Endothelial cell of umbilical vein (primary cell): Measurements from ENCODE around the gene TCF7. TPM values are rescaled to one million over a fixed set of nuclear protein-coding genes. Genes with fewer than 3 reads are reported as not detected.

ENCODE experiments used
- BruUV-seq: library from RNA; stranded (reverse); fragments of 400-500 nt; replicated peaks from 2 replicates; lab custom pipeline; 2021; lab: Mats Ljungman, UMichigan
- CTCF ChIA-PET: fragments of 300-600, 350-600 bp; sonication (Branson Sonifier 250); formaldehyde crosslinking; loops from one replicate; lab custom pipeline; 2021; ENCODE audit warnings: antibody characterized with exemption, inconsistent platforms; lab: Charles Lee
- POLR2A ChIA-PET: fragments of 300-600, 350-600 bp; sonication (Branson Sonifier 250); formaldehyde crosslinking; loops from one replicate; lab custom pipeline; 2021; ENCODE audit warnings: antibody characterized with exemption, inconsistent platforms; lab: Charles Lee
- DNase-seq: peaks from one replicate; pipeline ENCODE4 v3.0.0-alpha.2; 2011; ENCODE audit warnings: low read depth, low spot score
- FAIRE-seq: peaks from 2 replicates; lab custom pipeline; 2011; peaks lifted over from hg19 to GRCh38; lab: Jason Lieb, UNC
- H2AFZ ChIP-seq: 2 replicates; pipeline ENCODE4 v1.6.0; 2012; ENCODE audit warnings: low read depth, low read length, control low read depth, inconsistent platforms
- H3K27ac ChIP-seq: 2 replicates; pipeline ENCODE4 v1.5.1; 2011; ENCODE audit warnings: low read depth, mild to moderate bottlenecking, control low read depth, low read length, moderate library complexity; ENCODE audit not compliant: insufficient read depth
- H3K27me3 ChIP-seq, 2 experiments: 2 replicates each; pipeline versions ENCODE4 v1.6.0 to v1.6.1; 2011; ENCODE audit warnings: low read length in 2 of 2, mixed read lengths in 1 of 2; ENCODE audit not compliant: control insufficient read depth in 2 of 2, insufficient read depth in 2 of 2
- H3K36me3 ChIP-seq, 2 experiments: 2 replicates in 1 of 2; 3 replicates in 1 of 2; pipeline ENCODE4 v1.5.1; 2011; ENCODE audit warnings: low read length in 2 of 2, mild to moderate bottlenecking in 1 of 2, moderate library complexity in 1 of 2; ENCODE audit not compliant: control insufficient read depth in 2 of 2, insufficient read depth in 2 of 2; ENCODE audit errors: extremely low read depth in 1 of 2
- H3K4me1 ChIP-seq: 3 replicates; pipeline ENCODE4 v1.5.1; 2011; ENCODE audit warnings: mild to moderate bottlenecking, low read length; ENCODE audit not compliant: control insufficient read depth, insufficient read depth; ENCODE audit errors: extremely low read depth
- H3K4me2 ChIP-seq: 2 replicates; pipeline ENCODE4 v1.6.1; 2011; ENCODE audit warnings: low read length, control low read depth, mixed read lengths; ENCODE audit not compliant: insufficient read depth
- H3K4me3 ChIP-seq, 3 experiments: fragments of 200-600 bp in 1 of 3; sonication (generic), shearing (Covaris generic) in 1 of 3; replicated peaks in 1 of 3; 2 replicates each; pipeline ENCODE4 v1.5.1; 2011 to 2016; ENCODE audit warnings: control low read depth in 3 of 3, low read length in 3 of 3, mild to moderate bottlenecking in 2 of 3, inconsistent platforms in 1 of 3, low read depth in 1 of 3, moderate library complexity in 1 of 3; ENCODE audit not compliant: insufficient read depth in 1 of 3
- H3K79me2 ChIP-seq: 2 replicates; pipeline ENCODE4 v1.6.0; 2012; ENCODE audit warnings: low read length, inconsistent platforms; ENCODE audit not compliant: control insufficient read depth, insufficient read depth
- H3K9ac ChIP-seq: replicated peaks from 2 replicates; pipeline ENCODE3; 2011; ENCODE audit warnings: low read length, control low read depth; ENCODE audit not compliant: insufficient read depth; ENCODE audit errors: extremely low read depth
- H3K9me1 ChIP-seq: replicated peaks from 3 replicates; pipeline ENCODE4 v1.6.0; 2011; ENCODE audit warnings: mild to moderate bottlenecking, low read length; ENCODE audit not compliant: control insufficient read depth, insufficient read depth; ENCODE audit errors: extremely low read depth
- H3K9me3 ChIP-seq: replicated peaks from 2 replicates; pipeline ENCODE4 v1.5.1; 2012; ENCODE audit warnings: low read length, inconsistent platforms; ENCODE audit not compliant: control insufficient read depth, insufficient read depth
- H4K20me1 ChIP-seq: replicated peaks from 2 replicates; pipeline ENCODE3; 2011; ENCODE audit warnings: mild to moderate bottlenecking, low read length; ENCODE audit not compliant: control insufficient read depth, insufficient read depth; ENCODE audit errors: extremely low read depth
- EZH2 ChIP-seq: IDR thresholded peaks from 2 replicates; pipeline ENCODE4 v1.6.1; 2012; ENCODE audit warnings: borderline replicate concordance, low read depth, mild to moderate bottlenecking, moderate library complexity, low read length, inconsistent platforms; ENCODE audit not compliant: severe bottlenecking
- FOS ChIP-seq: IDR thresholded peaks from 2 replicates; pipeline ENCODE4 v1.6.1; 2011; ENCODE audit warnings: mild to moderate bottlenecking, low read length, moderate library complexity, borderline replicate concordance; ENCODE audit not compliant: insufficient read depth
- GATA2 ChIP-seq: IDR thresholded peaks from 2 replicates; pipeline ENCODE4 v1.7.0; 2011; ENCODE audit warnings: low read depth, mild to moderate bottlenecking, moderate library complexity, mixed read lengths, low read length; ENCODE audit not compliant: insufficient read length, insufficient read depth
- JUN ChIP-seq: IDR thresholded peaks from 2 replicates; pipeline ENCODE4 v1.6.1; 2011; ENCODE audit warnings: borderline replicate concordance, low read depth; ENCODE audit not compliant: insufficient read length, insufficient read depth
- MYC ChIP-seq: IDR thresholded peaks from one replicate; pipeline ENCODE4 v1.6.1; 2011; ENCODE audit warnings: mild to moderate bottlenecking, low read depth, low read length
- POLR2A ChIP-seq: IDR thresholded peaks from 2 replicates; pipeline ENCODE4 v1.6.1; 2012; ENCODE audit warnings: low read depth, mild to moderate bottlenecking, control low read depth, low read length
- POLR2AphosphoS5 ChIP-seq: IDR thresholded peaks from 2 replicates; pipeline ENCODE4 v1.6.1; 2012; ENCODE audit warnings: low read depth, mild to moderate bottlenecking, control low read depth, low read length, moderate library complexity; ENCODE audit not compliant: insufficient read depth
- dilution Hi-C: fragments of 300-500 bp; cut with MboI; formaldehyde crosslinking; loops from one replicate; pipeline ENCODE4 v1.15.0; 2019; ENCODE audit warnings: low sequenced_read_pairs; ENCODE audit not compliant: extremely low pct_ligation_motif_present
- intact Hi-C: fragments of 100-400 bp; cut with micrococcal nuclease; formaldehyde crosslinking; loops from one replicate; pipeline ENCODE4 v1.10.0; 2022
- polyA plus RNA-seq, 4 experiments: library from polyadenylated mRNA; depleted of rRNA in 3 of 4; stranded (reverse) in 3 of 4; unstranded in 1 of 4; fragments of >200 nt; gene quantifications; 2 replicates each; pipeline versions ENCODE4 v1.2.1 to v1.2.3, GENCODE V29; 2011 to 2012; ENCODE audit warnings: missing spikeins in 1 of 4
- total RNA-seq: library from RNA; stranded (reverse); gene quantifications from 2 replicates; pipeline ENCODE4 v1.2.3, GENCODE V29; 2021
- TF ChIP-seq, protein P1 (sequence below): IDR thresholded peaks from 2 replicates; pipeline ENCODE4 v1.6.1; 2011; ENCODE audit not compliant: insufficient read depth, insufficient read length
- TF ChIP-seq, protein P2 (sequence below), 2 donors: IDR thresholded peaks; 1 replicate in 1 of 2; 2 replicates in 1 of 2; pipeline ENCODE4 v1.5.1; 2011; ENCODE audit warnings: low read length in 2 of 2, mild to moderate bottlenecking in 2 of 2, moderate library complexity in 2 of 2, control low read depth in 1 of 2, inconsistent platforms in 1 of 2, low read depth in 1 of 2; ENCODE audit not compliant: insufficient read depth in 1 of 2; ENCODE audit errors: extremely low read depth in 1 of 2

TCF7 gene
- total and polyA plus RNA-seq, 2 donors (not counting 3 experiments of a cell fraction or from before 2014, with no cell fraction given): 1.8 to 2.5 TPM

DNA sequence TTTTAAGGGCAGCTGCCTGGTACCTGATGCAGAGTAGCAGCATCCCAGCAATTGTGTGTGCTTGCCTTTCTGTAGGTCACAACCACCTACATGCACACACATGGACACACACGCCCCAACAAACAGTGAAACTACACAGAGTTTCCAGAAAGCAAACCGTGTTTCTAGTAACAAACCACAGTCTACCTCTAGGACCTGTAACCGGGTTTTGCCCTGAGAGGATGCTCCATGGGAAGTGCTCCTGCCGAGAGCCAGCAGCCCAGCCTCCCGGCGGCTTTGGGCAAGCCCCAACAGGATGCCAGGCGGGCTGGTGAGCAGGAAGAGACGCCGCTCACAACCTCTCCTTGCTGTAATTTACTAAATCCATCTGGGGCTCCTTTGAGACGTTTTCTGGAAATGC is 4.1 kb upstream of the TCF7 start:
- CTCF ChIA-PET: interaction anchor here (1.4 to 8.0 kb wide), 4 partner anchors 9 to 71 kb away, joined by 3 to 47 read pairs (median 36); no protein-coding TSS in a partner anchor
- Histone ChIP-seq H3K9me1 (no peaks in the 10 kb centered on the region), H3K36me3 (no peaks in the 10 kb centered on the region), H3K9me3 (no peaks in the 10 kb centered on the region), H2AFZ (no peak overlapping the region), H3K9ac (no peak overlapping the region), H3K4me1 (peaks cover 9% of the 10 kb centered on the region), H3K27me3 (peaks cover 16% of the 10 kb centered on the region in 2 experiments), H3K79me2 (no peaks in the 10 kb centered on the region), H3K27ac (no peak overlapping the region), H3K4me2 (no peak overlapping the region), H3K4me3 (no peak overlapping the region), H4K20me1 (no peaks in the 10 kb centered on the region)
- DNase-seq (no peak), FAIRE-seq (no peak)
- no TSS peak for BruUV-seq
- dilution Hi-C loops (no loop called here), intact Hi-C loops (no loop called here)
- TF ChIP-seq, protein P1, sequence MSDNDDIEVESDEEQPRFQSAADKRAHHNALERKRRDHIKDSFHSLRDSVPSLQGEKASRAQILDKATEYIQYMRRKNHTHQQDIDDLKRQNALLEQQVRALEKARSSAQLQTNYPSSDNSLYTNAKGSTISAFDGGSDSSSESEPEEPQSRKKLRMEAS: no peak
- no peak for TF ChIP-seq MYC
- TF ChIP-seq JUN: no peak
- no peak for TF ChIP-seq FOS
- TF ChIP-seq, protein P2, sequence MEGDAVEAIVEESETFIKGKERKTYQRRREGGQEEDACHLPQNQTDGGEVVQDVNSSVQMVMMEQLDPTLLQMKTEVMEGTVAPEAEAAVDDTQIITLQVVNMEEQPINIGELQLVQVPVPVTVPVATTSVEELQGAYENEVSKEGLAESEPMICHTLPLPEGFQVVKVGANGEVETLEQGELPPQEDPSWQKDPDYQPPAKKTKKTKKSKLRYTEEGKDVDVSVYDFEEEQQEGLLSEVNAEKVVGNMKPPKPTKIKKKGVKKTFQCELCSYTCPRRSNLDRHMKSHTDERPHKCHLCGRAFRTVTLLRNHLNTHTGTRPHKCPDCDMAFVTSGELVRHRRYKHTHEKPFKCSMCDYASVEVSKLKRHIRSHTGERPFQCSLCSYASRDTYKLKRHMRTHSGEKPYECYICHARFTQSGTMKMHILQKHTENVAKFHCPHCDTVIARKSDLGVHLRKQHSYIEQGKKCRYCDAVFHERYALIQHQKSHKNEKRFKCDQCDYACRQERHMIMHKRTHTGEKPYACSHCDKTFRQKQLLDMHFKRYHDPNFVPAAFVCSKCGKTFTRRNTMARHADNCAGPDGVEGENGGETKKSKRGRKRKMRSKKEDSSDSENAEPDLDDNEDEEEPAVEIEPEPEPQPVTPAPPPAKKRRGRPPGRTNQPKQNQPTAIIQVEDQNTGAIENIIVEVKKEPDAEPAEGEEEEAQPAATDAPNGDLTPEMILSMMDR (IDR thresholded peaks at IDR 0.05; ENCODE audit: extremely low read depth in 1 of 2, insufficient read depth in 1 of 2, low read depth in 1 of 2, low read length in 2 of 2): no peak
- no peak for TF ChIP-seq POLR2AphosphoS5
- TF ChIP-seq EZH2: no peak
- no peak for TF ChIP-seq GATA2
- no peak for TF ChIP-seq POLR2A
- POLR2A ChIA-PET: no interaction called here
